GM19463 (cell line): Measurements from ENCODE around the gene ATF7IP2.
"Not testable (repeated sequence)": the region's sequence is repeated elsewhere in the genome, so short reads cannot be mapped to it uniquely, and the experiment has no call there.

Experiments used
- ATAC-seq: cut with Tn5 transposase; IDR thresholded peaks from one replicate; pipeline ENCODE4 v1.9.1; 2021; ENCODE audit warnings: mild to moderate bottlenecking, moderate library complexity; ENCODE audit not compliant: unreplicated experiment

ATF7IP2 gene

DNA sequence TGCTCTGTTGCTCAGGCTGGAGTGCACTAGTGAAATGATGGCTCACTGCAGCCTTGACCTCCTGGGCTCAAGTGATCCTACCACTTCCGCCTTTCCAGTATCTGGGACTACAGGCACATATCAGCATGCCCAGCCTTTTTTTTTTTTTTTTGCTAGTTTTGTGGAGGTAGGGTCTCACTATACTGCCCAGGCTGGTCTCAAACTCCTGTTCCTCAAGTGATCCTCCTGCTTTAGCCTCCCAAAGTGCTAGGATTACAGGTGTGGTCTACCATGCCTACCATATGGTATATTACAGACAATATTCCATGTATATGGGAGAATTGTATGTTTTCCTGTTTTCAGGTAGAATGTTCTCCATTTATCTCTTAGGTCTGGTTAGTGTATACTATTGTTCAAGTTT is 12.3 kb upstream of the ATF7IP2 start:
- no peak for ATAC-seq

- ATAC-seq: no peak
These were observed 9.6 kb upstream of the ATF7IP2 start for GRCh38 chr16:10376229-10376628.

- no peak for ATAC-seq
These were observed 2.2 kb upstream of the ATF7IP2 start for GRCh38 chr16:10383626-10384025.

GRCh38 chr16:10386517-10387100 is 748 bp downstream of the ATF7IP2 start:
- ATAC-seq: no peak

DNA sequence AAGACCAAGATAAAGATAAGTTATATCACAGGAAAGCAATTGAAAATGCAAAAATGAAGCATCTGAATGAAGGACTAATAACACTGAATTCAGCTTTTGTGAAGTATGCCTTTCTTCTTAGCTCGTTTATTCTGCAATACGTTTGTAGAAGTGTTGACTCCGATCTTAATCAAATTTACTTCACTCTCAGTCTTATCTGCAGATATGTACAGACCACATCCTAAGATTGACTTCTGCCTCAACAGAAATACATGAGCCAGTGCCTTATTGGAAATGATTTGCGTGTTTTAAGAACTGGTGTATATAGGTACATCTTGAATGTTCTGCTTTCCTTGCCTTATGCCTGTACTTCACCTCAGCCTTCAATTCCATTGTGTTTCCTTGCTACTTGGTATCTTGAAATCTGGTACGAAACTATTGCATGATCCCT is 1.3 kb downstream of the ATF7IP2 start:
- no peak for ATAC-seq

GRCh38 chr16:10388988-10389387 is 3.1 kb downstream of the ATF7IP2 start:
- no peak for ATAC-seq

- no peak for ATAC-seq
These were observed 4.5 kb downstream of the ATF7IP2 start for GRCh38 chr16:10390330-10390729.

- ATAC-seq: no peak
These were observed 5.0 kb downstream of the ATF7IP2 start for GRCh38 chr16:10390867-10391266.

DNA sequence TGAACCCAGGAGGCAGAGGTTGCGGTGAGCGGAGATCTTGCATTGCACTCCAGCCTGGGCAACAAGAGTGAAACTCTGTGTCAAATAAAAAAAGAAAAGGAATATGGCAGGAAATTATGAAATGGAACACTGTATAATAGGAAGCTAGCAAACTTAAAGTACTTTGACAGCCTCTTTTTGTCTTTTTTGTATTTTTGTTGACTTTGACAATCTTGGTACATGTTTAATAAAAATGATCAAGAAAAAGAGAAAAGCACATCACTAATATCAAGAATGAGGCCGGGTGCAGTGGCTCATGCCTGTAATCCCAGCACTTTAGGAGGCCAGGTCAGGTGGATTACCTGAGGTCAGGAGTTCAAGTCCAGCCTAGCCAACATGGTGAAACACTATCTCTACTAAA is 5.5 kb downstream of the ATF7IP2 start:
- ATAC-seq: no peak

DNA sequence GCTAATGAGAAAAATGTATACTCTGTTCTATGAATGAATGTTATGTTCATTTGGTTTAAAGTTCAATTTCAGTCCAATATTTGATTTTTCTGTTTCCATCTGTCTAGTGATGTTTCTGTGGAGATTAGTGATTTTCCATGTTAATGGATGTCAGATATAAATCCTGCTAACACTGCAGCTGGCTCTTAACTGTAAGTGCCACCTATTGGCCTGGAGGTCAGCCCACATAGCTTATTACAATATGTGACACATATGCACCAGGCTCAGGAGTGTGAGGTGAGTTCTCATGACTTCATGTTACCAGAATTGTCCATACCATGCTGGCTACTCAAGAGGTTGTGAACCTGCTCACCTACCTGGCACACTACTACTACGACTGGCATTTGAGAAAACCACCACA is 17.1 kb downstream of the ATF7IP2 start:
- ATAC-seq: no peak

GRCh38 chr16:10405386-10405939 is 19.6 kb downstream of the ATF7IP2 start:
- no peak for ATAC-seq

DNA sequence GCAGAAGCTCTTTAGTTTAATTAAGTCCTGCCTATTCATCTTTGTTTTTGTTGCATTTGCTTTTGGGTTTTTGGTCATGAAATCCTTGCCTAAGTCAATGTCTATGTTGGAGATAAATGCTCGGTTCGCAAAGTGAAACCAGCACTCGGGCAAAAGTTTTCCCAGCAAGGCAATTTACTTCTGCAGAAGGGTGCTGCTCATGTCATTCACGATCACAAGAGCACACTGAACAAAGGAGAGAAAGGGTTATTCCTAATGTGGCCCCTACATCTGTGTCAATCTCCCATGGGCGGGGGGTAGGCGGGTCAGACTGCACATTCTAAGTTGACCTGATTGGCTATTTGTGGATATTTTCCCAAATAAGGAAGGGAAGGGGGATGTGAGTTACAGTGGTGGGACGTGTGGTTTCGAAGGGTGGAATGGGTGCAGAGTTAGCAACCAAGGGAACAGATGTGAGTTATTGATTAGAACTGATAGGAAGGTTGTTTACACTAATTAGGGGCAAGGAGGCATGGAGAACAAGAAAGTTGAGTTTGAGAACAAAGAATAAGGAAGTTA is 23.0 kb downstream of the ATF7IP2 start:
- no peak for ATAC-seq

DNA sequence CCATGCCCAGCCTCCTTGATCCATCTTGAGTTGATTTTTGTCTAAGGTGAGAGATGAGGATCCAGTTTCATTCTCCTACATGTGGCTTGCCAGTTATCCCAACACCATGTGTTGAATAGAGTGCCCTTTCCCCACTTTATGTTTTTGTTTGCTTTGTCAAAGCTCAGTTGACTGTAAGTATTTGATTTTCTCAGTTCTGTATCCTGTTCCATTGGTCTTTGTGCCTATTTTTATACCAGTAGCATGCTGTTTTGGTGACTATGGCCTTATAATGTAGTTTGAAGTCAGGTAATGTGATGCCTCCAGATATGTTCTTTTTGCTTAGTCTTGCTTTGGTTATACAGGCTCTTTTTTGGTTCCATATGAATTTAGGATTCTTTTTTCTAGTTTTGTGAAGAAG is 23.9 kb downstream of the ATF7IP2 start:
- ATAC-seq: not testable (repeated sequence)

GRCh38 chr16:10410469-10410868 is 24.6 kb downstream of the ATF7IP2 start:
- no peak for ATAC-seq

DNA sequence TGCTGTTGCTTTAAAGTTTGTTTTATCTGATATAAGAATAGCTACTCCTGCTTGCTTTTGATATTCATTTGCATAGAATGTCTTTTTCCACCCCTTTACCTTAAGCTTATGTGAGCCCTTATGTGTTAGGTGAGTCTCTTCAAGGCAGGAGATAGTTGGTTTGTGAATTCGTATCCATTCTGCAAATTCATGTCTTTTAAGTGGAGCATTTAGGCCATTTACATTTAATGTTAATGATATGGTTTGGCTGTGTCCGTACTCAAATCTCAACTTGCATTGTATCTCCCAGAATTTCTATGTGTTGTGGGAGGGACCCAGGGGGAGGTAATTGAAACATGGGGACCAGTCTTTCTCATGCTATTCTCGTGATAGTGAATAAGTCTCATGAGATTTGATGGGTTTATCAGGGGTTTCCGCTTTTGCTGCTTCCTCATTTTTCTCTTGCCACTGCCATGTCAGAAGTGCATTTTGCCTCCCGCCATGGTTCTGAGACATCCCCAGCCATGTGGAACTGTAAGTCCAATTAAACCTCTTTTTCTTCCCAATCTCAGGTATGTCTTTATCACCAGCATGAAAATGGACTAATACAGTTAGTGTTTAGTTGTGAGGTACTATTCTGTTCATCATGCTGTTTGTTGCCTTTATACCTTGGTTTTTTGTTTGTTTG is 27.2 kb downstream of the ATF7IP2 start:
- no peak for ATAC-seq

GRCh38 chr16:10418204-10418603 is 32.3 kb downstream of the ATF7IP2 start:
- not testable (repeated sequence) for ATAC-seq

DNA sequence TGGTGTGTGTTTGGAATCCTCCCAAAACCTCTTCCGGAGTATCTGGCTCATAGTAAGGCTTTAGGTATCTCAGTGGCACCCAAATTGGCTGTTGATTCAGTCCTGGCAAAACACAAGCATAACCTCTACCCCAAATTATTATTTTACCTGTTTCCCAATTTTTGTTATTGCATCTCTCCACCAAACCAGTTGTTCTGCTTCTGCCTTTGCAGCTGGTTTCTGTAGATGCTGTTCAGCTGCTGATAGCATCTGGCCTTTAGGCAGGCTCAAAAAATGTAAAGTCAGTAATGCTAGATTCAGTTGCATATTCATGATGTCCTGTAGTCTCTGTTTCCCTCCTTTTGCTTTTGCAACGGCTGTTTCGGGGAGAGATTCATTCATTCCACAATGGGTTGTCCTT is 33.8 kb downstream of the ATF7IP2 start:
- no peak for ATAC-seq

DNA sequence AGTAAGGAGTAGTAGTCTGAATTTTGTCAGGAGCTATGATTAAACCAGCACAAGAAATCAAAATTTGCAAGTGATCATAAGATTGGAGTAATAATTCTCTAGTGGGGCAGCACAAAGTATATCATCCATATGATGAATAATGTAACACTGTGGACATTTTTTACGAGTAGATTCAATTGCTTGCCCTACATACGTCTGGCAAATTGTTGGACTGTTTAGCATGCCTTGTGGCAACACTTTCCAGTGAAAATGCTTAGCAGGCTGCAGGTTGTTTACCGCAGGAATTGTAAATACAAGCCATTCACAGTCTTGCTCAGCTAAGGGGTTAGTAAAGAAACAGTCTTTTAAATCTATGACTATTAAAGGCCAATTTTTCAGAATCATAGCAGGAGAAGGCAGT is 35.7 kb downstream of the ATF7IP2 start:
- no peak for ATAC-seq

DNA sequence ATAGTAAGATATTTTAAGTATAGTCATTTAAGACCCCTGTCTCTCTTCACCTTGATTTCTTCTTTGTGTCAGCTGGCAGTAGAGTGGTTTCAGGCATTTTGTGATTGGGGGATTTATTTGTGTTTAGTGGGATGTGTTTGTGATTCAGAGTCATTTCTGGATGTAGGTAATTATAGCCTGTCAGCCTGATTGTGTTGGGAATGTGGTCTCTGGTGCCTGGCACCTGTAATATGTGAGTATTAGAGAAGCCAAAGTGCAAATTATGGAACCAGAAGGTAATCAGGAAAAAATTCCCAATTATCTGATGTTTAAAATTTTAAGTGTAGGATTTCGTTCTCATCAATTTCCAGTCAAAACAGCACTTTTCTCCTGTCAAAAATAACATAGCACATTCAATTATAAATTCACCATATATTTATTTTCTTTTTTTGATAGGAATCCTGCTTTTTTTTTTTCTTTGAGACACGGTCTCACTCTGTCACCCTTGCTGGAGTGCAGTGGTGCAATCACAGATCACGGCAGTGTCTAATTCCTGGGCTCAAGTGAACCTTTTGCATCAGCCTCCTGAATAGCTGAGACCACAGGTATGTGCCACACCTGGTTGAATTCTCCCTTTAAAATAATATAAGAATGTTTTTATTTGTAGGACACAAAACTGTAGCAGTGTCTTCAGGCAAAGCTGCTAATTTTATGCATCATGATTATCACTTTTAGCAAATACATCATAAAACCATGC is 42.7 kb downstream of the ATF7IP2 start:
- ATAC-seq: no peak

GRCh38 chr16:10429299-10429969 is 43.6 kb downstream of the ATF7IP2 start:
- not testable (repeated sequence) for ATAC-seq

DNA sequence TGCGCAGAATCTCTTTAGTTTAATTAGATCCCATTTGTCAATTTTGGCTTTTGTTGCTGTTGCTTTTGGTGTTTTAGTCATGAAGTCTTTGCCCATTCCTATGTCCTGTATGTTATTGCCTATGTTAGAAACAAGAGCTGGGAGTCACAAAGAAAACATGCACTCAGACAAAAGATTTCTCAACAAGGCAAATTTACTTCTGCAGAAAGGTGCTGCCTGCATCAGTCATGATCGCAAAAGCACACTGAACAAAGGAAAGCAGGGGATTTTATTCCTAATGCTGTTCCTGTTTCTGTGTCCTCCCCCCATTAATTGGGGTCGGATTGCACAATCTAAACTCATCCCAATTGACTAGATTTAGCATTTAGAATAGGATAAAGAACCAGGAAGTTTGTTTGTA is 55.9 kb downstream of the ATF7IP2 start:
- no peak for ATAC-seq
